Measurements from ENCODE around the gene MLLT3. TPM values are rescaled to one million over a fixed set of nuclear protein-coding genes. Genes with fewer than 3 reads are reported as not detected.

MLLT3 gene
- total RNA-seq, 4 donors from 2014 or later = 29.8 to 51.0 (median 47.1) TPM

DNA sequence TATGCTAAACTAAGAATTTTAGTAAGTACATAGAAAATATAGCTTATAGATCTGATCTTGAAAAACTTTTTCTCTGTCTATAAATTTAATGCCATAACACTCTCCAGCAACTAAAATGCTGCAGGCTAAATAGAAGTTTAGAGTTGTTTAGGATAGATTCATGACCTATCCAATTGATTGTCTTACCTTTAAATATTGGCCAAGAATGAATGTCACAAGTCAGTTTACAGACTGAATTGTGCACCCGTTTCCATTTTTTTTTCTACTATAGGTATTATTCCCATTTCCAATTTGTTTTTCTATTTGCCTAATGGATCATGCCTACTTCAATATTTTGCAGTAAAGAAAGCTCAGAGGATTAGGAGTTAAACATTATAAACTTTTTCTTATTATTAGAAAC is 129.5 kb downstream of the MLLT3 start:
- 88 to 96% methylated on average over 1 of the region's 1 CpG for WGBS, 2 donors
- Histone ChIP-seq H3K4me1 (peaks cover 0 to 13% of the 10 kb centered on the region in 2 donors), H3K9me3 (no peaks in the 10 kb centered on the region), H3K27me3 (no peaks in the 10 kb centered on the region), H3K4me3 (replicated peaks in 1 of 3) (no peak overlapping the region), H3K27ac (no peak overlapping the region), H3K36me3 (no peaks in the 10 kb centered on the region)
- no peak for DNase-seq
- TF ChIP-seq, protein P1, sequence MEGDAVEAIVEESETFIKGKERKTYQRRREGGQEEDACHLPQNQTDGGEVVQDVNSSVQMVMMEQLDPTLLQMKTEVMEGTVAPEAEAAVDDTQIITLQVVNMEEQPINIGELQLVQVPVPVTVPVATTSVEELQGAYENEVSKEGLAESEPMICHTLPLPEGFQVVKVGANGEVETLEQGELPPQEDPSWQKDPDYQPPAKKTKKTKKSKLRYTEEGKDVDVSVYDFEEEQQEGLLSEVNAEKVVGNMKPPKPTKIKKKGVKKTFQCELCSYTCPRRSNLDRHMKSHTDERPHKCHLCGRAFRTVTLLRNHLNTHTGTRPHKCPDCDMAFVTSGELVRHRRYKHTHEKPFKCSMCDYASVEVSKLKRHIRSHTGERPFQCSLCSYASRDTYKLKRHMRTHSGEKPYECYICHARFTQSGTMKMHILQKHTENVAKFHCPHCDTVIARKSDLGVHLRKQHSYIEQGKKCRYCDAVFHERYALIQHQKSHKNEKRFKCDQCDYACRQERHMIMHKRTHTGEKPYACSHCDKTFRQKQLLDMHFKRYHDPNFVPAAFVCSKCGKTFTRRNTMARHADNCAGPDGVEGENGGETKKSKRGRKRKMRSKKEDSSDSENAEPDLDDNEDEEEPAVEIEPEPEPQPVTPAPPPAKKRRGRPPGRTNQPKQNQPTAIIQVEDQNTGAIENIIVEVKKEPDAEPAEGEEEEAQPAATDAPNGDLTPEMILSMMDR (IDR thresholded peaks at IDR 0.05) = no peak
- no peak for TF ChIP-seq POLR2A (IDR thresholded peaks at IDR 0.05)
- intact Hi-C loops (cut with DNase I) = no loop called here

DNA sequence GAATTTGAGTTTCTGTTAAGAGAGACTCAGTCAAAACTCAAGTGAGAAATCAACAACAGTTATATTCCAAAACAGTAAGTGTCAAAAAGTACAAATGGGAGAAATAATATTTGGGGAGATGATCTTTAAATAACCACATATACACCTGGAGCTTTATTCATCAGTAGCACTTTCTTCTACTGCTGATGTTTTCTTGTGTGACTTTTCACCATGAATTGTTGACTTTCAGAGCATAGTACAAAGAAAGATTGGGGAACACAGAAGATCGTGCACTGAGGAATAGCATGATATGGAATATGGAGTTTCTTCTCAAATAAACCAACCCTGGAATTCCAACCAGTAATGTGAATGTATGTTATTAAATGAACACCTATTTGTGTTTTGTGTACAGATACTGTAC is 130.7 kb downstream of the MLLT3 start:
- H3K9me3 ChIP-seq = no peaks in the 10 kb centered on the region
- H3K4me1 ChIP-seq = peaks cover 0 to 11% of the 10 kb centered on the region in 2 donors
- intact Hi-C loops (cut with DNase I) = no loop called here
- H3K4me3 ChIP-seq (replicated peaks in 1 of 3) = no peak overlapping the region
- H3K27me3 ChIP-seq = no peaks in the 10 kb centered on the region
- WGBS, 2 donors = 96 to 97% methylated on average over 1 of the region's 1 CpG
- DNase-seq = no peak
- no peak overlapping the region for H3K27ac ChIP-seq
- H3K36me3 ChIP-seq = no peaks in the 10 kb centered on the region
- TF ChIP-seq POLR2A (IDR thresholded peaks at IDR 0.05) = no peak
- TF ChIP-seq, protein P1 (IDR thresholded peaks at IDR 0.05) = no peak

DNA sequence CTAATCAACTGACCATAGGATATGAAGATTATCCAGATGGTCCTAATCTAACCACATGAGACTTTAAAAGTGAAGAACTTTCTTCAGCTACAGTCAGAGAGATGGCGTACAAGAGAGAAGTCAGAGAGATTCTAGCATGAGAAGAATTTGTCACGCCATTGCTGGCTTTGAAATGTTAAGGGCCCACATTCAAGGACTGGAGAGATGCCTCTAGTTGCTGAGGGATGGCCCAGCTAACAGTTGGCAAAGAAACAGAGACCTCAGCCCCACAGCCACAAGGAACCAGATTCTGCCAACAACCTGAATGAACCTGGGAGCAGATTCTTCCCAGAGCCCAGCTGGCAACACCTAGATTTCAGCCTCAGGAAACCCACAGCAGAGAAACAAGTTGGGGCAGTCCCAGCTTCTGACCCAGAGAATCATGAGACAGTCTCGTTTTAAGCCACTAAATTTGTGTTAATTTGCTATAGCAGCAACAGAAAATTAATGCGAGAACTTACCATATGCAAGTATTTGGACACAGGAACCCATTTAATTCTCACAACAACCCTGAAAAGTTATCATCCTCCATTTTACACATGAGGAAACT is 132.0 kb downstream of the MLLT3 start:
- no peak for TF ChIP-seq POLR2A (IDR thresholded peaks at IDR 0.05)
- TF ChIP-seq, protein P1 (IDR thresholded peaks at IDR 0.05) = no peak
- no peak for DNase-seq
- Histone ChIP-seq H3K27me3 (no peaks in the 10 kb centered on the region), H3K27ac (no peak overlapping the region), H3K36me3 (no peaks in the 10 kb centered on the region), H3K4me1 (peaks cover 0 to 3% of the 10 kb centered on the region in 2 donors), H3K4me3 (replicated peaks in 1 of 3) (no peak overlapping the region), H3K9me3 (no peaks in the 10 kb centered on the region)
- WGBS, 2 donors = 90 to 93% methylated on average over 4 of the region's 4 CpGs
- intact Hi-C loops (cut with DNase I) = no loop called here

DNA sequence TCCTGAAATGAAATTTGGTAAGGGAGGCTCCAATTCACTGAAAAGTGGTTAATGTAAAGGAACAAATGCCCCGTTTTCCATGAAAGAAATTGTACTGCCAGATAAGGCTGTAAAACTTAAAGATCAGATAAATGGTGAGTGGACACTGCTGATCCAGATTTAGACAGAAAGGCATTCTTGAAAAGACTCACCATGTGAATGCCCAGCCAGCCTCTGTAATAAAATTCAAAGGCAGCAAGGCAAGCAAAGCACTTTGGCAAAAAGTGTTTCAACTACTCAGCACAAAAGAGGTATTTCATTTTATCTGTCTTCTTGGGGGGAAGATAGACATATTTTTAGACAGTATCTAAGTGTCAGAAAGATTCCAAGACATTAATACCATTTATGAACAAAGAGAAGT is 133.6 kb downstream of the MLLT3 start:
- Histone ChIP-seq H3K9me3 (no peaks in the 10 kb centered on the region), H3K4me3 (replicated peaks in 1 of 3) (no peak overlapping the region), H3K27ac (no peak overlapping the region), H3K27me3 (no peaks in the 10 kb centered on the region), H3K4me1 (peaks cover 0 to 3% of the 10 kb centered on the region in 2 donors), H3K36me3 (no peaks in the 10 kb centered on the region)
- no peak for DNase-seq
- intact Hi-C loops (cut with DNase I) = no loop called here
- TF ChIP-seq POLR2A (IDR thresholded peaks at IDR 0.05) = no peak
- TF ChIP-seq, protein P1 (IDR thresholded peaks at IDR 0.05) = no peak
- 77 to 84% methylated on average over 1 of the region's 1 CpG for WGBS, 2 donors

DNA sequence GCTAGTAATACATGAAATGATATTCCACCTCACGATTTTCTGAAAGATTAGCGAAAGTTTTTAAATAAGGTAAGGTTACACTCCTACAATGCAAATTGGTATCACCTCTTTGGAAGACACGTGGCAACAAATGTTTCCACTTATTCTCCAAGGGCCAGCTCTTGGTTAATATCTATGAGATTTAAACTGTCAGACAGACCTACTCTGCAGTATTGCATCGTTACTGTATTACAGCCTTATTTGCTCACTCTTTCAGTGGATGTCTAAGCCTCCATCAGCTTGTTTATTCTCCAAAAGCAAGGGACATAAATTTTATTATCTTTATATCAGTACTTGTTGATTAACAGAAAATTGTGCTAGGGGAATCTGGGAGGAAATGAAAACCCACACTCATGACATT is 135.7 kb downstream of the MLLT3 start:
- intact Hi-C loops (cut with DNase I) = no loop called here
- Histone ChIP-seq H3K4me3 (replicated peaks in 1 of 3) (no peak overlapping the region), H3K4me1 (peaks cover 0 to 3% of the 10 kb centered on the region in 2 donors), H3K36me3 (no peaks in the 10 kb centered on the region), H3K27ac (no peak overlapping the region), H3K9me3 (no peaks in the 10 kb centered on the region), H3K27me3 (no peaks in the 10 kb centered on the region)
- DNase-seq = no peak
- WGBS, 2 donors = 85 to 88% methylated on average over 4 of the region's 4 CpGs
- TF ChIP-seq POLR2A (IDR thresholded peaks at IDR 0.05) = no peak
- TF ChIP-seq, protein P1 (IDR thresholded peaks at IDR 0.05) = no peak

Data from thyroid gland (tissue), 4 donors.